IMR-90 (cell line): ENCODE data around the gene DNMT3L. TPM values are rescaled to one million over a fixed set of nuclear protein-coding genes. Genes with fewer than 3 reads are reported as not detected.

Experiments used
- ATAC-seq: fragments of 200-7000 bp; cut with Tn5 transposase; 2 replicates; pipeline ENCODE4 v1.9.1; 2020; ENCODE audit warnings: low read depth, mild to moderate bottlenecking, moderate library complexity
- BruUV-seq: library from RNA; stranded (reverse); fragments of 400-500 nt; replicated peaks from 2 replicates; lab custom pipeline; 2021; lab: Mats Ljungman, UMichigan
- CTCF ChIA-PET: fragments of 300-600 bp; formaldehyde crosslinking; extraction: SDS; loops from one replicate; lab custom pipeline; 2021; ENCODE audit warnings: antibody characterized with exemption; lab: Yijun Ruan, JAX
- POLR2A ChIA-PET: fragments of 300-600 bp; sonication (Branson Sonifier 250); formaldehyde crosslinking; loops from one replicate; lab custom pipeline; 2022; ENCODE audit warnings: antibody characterized with exemption; ENCODE audit not compliant: unreplicated experiment; lab: Charles Lee
- DNase-seq: peaks from one replicate; pipeline ENCODE4 v3.0.0; 2013
- H2AFZ ChIP-seq: replicated peaks from 2 replicates; pipeline ENCODE3; 2013; ENCODE audit warnings: low read length, mild to moderate bottlenecking; ENCODE audit not compliant: poor library complexity
- H2AK5ac ChIP-seq: 2 replicates; pipeline ENCODE4 v1.6.1; 2013; ENCODE audit warnings: low read depth, low read length, inconsistent platforms
- H2AK9ac ChIP-seq: replicated peaks from 2 replicates; pipeline ENCODE3; 2013; ENCODE audit warnings: mild to moderate bottlenecking, low read depth, low read length, moderate library complexity; ENCODE audit not compliant: poor library complexity
- H2BK120ac ChIP-seq: 2 replicates; pipeline ENCODE4 v1.6.1; 2013; ENCODE audit warnings: low read depth, low read length, inconsistent platforms
- H2BK15ac ChIP-seq: 3 replicates; pipeline ENCODE4 v1.6.1; 2013; ENCODE audit warnings: low read depth, low read length, inconsistent platforms
- H2BK20ac ChIP-seq: 2 replicates; pipeline ENCODE4 v1.6.1; 2013; ENCODE audit warnings: low read depth, mild to moderate bottlenecking, inconsistent platforms, low read length, moderate library complexity
- H2BK5ac ChIP-seq: 2 replicates; pipeline ENCODE4 v1.6.1; 2013; ENCODE audit warnings: mild to moderate bottlenecking, low read depth, low read length, inconsistent platforms; ENCODE audit not compliant: poor library complexity, severe bottlenecking
- H3K14ac ChIP-seq: replicated peaks from 2 replicates; pipeline ENCODE4 v1.6.1; 2013; ENCODE audit warnings: low read depth, low read length, inconsistent platforms
- H3K18ac ChIP-seq: 2 replicates; pipeline ENCODE4 v1.6.1; 2013; ENCODE audit warnings: low read depth, low read length, control low read depth
- H3K23ac ChIP-seq: 2 replicates; pipeline ENCODE4 v1.6.1; 2013; ENCODE audit warnings: low read depth, low read length, inconsistent platforms
- H3K27ac ChIP-seq: 2 replicates; pipeline ENCODE4 v1.5.1; 2013; ENCODE audit warnings: mild to moderate bottlenecking, control low read depth, low read length; ENCODE audit not compliant: insufficient read depth
- H3K27me3 ChIP-seq: 2 replicates; pipeline ENCODE4 v1.6.1; 2013; ENCODE audit warnings: low read length; ENCODE audit not compliant: control insufficient read depth, insufficient read depth
- H3K36me3 ChIP-seq: 2 replicates; pipeline ENCODE4 v1.6.1; 2013; ENCODE audit warnings: low read length, mixed read lengths; ENCODE audit not compliant: control insufficient read depth, insufficient read depth
- H3K4ac ChIP-seq: 2 replicates; pipeline ENCODE4 v1.6.1; 2013; ENCODE audit warnings: low read depth, low read length, inconsistent platforms
- H3K4me1 ChIP-seq: 2 replicates; pipeline ENCODE4 v1.6.1; 2013; ENCODE audit warnings: low read length, mixed read lengths; ENCODE audit not compliant: control insufficient read depth, insufficient read depth
- H3K4me2 ChIP-seq: 2 replicates; pipeline ENCODE4 v1.6.1; 2013; ENCODE audit warnings: low read depth, mild to moderate bottlenecking, control low read depth, low read length, moderate library complexity
- H3K4me3 ChIP-seq: 2 replicates; pipeline ENCODE4 v1.5.1; 2013; ENCODE audit warnings: low read depth, mild to moderate bottlenecking, control low read depth, low read length, moderate library complexity; ENCODE audit not compliant: insufficient read depth
- H3K56ac ChIP-seq: 2 replicates; pipeline ENCODE4 v1.6.1; 2013; ENCODE audit warnings: low read length, inconsistent platforms; ENCODE audit not compliant: insufficient read depth; ENCODE audit errors: extremely low read depth
- H3K79me1 ChIP-seq, 2 experiments: 2 replicates each; pipeline ENCODE4 v1.6.1; 2013; ENCODE audit warnings: low read length in 2 of 2, inconsistent platforms in 1 of 2, low read depth in 1 of 2
- H3K9ac ChIP-seq: 2 replicates; pipeline ENCODE4 v1.6.1; 2013; ENCODE audit warnings: low read depth, low read length, control low read depth
- H3K9me1 ChIP-seq: 2 replicates; pipeline ENCODE4 v1.6.1; 2013; ENCODE audit warnings: low read length, inconsistent platforms; ENCODE audit not compliant: insufficient read depth
- H3K9me3 ChIP-seq: 2 replicates; pipeline ENCODE4 v1.6.1; 2013; ENCODE audit warnings: low read length; ENCODE audit not compliant: control insufficient read depth, insufficient read depth
- H4K20me1 ChIP-seq: 2 replicates; pipeline ENCODE4 v1.6.1; 2013; ENCODE audit warnings: low read length, inconsistent platforms; ENCODE audit not compliant: insufficient read depth
- H4K5ac ChIP-seq: 2 replicates; pipeline ENCODE4 v1.6.1; 2013; ENCODE audit warnings: mild to moderate bottlenecking, low read depth, low read length, control low read depth
- H4K8ac ChIP-seq, 2 experiments: 2 replicates each; pipeline ENCODE4 v1.6.1; 2013; ENCODE audit warnings: low read depth in 2 of 2, low read length in 2 of 2, control low read depth in 1 of 2, inconsistent platforms in 1 of 2
- H4K91ac ChIP-seq: 2 replicates; pipeline ENCODE4 v1.6.1; 2013; ENCODE audit warnings: low read depth, low read length, inconsistent platforms; ENCODE audit not compliant: insufficient read depth
- CTCF ChIP-seq: conservative IDR thresholded peaks from 2 replicates; pipeline ENCODE4 v1.5.1; 2012; ENCODE audit warnings: mild to moderate bottlenecking, low read depth, low read length, improper control_type of control experiment
- MAZ ChIP-seq: IDR thresholded peaks from 2 replicates; pipeline ENCODE4 v1.6.1; 2012; ENCODE audit warnings: low read depth, mild to moderate bottlenecking, low read length, improper control_type of control experiment, moderate library complexity, borderline replicate concordance
- WGBS, 2 experiments: methylation state at CpG; one replicate each; pipeline versions ENCODE4 v1.1.5 to v1.1.7; 2013; ENCODE audit warnings: missing lambda C conversion rate in 2 of 2; ENCODE audit not compliant: insufficient read length in 1 of 2; ENCODE audit errors: extremely low coverage in 2 of 2; 5-methylcytosine and 5-hydroxymethylcytosine counted together
- dilution Hi-C: fragments of 300-500 bp; cut with HindIII; formaldehyde crosslinking; loops from one replicate; pipeline ENCODE4 v1.14.3; 2018; ENCODE audit warnings: low sequenced_read_pairs; ENCODE audit not compliant: unreplicated experiment
- in situ Hi-C: fragments of 300-500 bp; cut with MboI; formaldehyde crosslinking; loops from 3 replicates; pipeline ENCODE4 v1.14.3; 2019; ENCODE audit warnings: low sequenced_read_pairs, inconsistent platforms, mixed read lengths
- intact Hi-C: fragments of 100-400 bp; cut with micrococcal nuclease; formaldehyde crosslinking; loops from 2 replicates; pipeline ENCODE4 v1.10.0; 2022
- polyA plus RNA-seq, 3 experiments: library from polyadenylated mRNA; depleted of rRNA; stranded (reverse); fragments of >200 nt; gene quantifications; 2 replicates each; pipeline ENCODE4 v1.2.3, GENCODE V29; 2012; ENCODE audit warnings: low replicate concordance in 1 of 3
- total RNA-seq: library from RNA; depleted of rRNA; stranded (reverse); fragments of >200 nt; gene quantifications from 2 replicates; pipeline ENCODE4 v1.2.3, GENCODE V29; 2012

Gene DNMT3L
- total and polyA plus RNA-seq, 2 of the 4 experiments (the other 2 are of a cell fraction) = not detected

- Histone ChIP-seq H3K14ac (no peak overlapping the region), H3K27me3 (peaks cover 7% of the 10 kb centered on the region; the same call in 1 of the 2 replicates), H2AK5ac (no peak overlapping the region), H2BK15ac (no peak overlapping the region), H3K4me1 (no peaks in the 10 kb centered on the region), H3K23ac (no peak overlapping the region), H4K91ac (no peak overlapping the region), H4K20me1 (no peaks in the 10 kb centered on the region), H3K9me3 (no peaks in the 10 kb centered on the region), H4K8ac (no peak overlapping the region), H2BK5ac (no peak overlapping the region), H3K9me1 (no peaks in the 10 kb centered on the region), H4K5ac (no peak overlapping the region), H2BK120ac (no peak overlapping the region), H3K27ac (no peak overlapping the region), H3K9ac (no peak overlapping the region), H3K4me3 (no peak overlapping the region), H3K4ac (no peak overlapping the region), H2AK9ac (no peak overlapping the region), H2BK20ac (no peak overlapping the region), H3K18ac (no peak overlapping the region), H2AFZ (no peak overlapping the region), H3K36me3 (no peaks in the 10 kb centered on the region), H3K4me2 (no peak overlapping the region), H3K56ac (no peak overlapping the region), H3K79me1 (no peaks in the 10 kb centered on the region)
- dilution Hi-C loops (no loop called here), intact Hi-C loops (no loop called here), in situ Hi-C loops (no loop called here)
- CTCF ChIA-PET = no interaction called here
- TF ChIP-seq CTCF = 0 out of 2 replicates have a peak, but pooled peaks have one; percentile 3
- no peak for TF ChIP-seq MAZ
- BruUV-seq = no TSS peak
- ATAC-seq = no peak
- POLR2A ChIA-PET = no interaction called here
- 81% methylated on average over 7 of the region's 19 CpGs; no CpG with 5 or more reads in 1 of the 2 experiments for WGBS, 2 experiments
- DNase-seq = no peak
These were observed 6.0 kb upstream of the DNMT3L start for GRCh38 chr21:44267655-44268142.
